Right lung (tissue), 5 donors: ENCODE data around the gene LMOD2. TPM values are rescaled to one million over a fixed set of nuclear protein-coding genes. Genes with fewer than 3 reads are reported as not detected.

ENCODE experiments used
- DNase-seq, 2 donors: peaks; one replicate each; pipeline ENCODE4 v3.0.0-alpha.2; 2013
- polyA plus RNA-seq, 5 donors: library from polyadenylated mRNA; unstranded; fragments of 120-200 nt; gene quantifications; one replicate each; pipeline versions ENCODE4 v1.2.1 to v1.2.3, GENCODE V29; 2013; ENCODE audit warnings: inconsistent platforms in 1 of 5, low replicate concordance in 1 of 5; ENCODE audit not compliant: insufficient read length in 5 of 5, insufficient read depth in 1 of 5

Gene LMOD2
- polyA plus RNA-seq, 5 donors: 0.13 to 5.5 (median 0.32) TPM; not detected in 2

DNA sequence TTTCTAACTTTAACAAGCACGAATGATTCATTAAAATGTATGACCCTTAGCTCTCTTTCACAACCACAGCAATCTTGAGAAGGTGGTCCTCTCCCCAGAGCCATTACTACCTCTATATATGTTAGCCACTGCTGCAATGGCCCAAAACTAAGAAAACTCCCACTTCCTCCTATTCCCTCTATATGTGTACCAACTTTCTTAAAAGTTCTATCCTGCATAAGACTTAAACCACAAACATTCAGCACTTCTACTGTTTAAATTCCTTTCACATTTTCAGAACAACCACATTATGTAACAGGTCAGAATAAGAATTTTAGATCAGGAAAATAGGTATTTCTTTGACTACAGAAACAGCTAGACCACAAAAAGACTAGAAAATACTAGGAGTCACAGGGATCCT is 57.0 kb downstream of the LMOD2 start:
- DNase-seq: no peak

Other genes starting within 250 kb of the LMOD2 start
- 1 to 10 TPM; 1.6 to 3.7 (median 2.9) TPM for gene IQUB, start 121.3 kb upstream of the LMOD2 start, polyA plus RNA-seq
- 100 to 1,000 TPM; 122 to 184 (median 159) TPM for gene NDUFA5, start 98.0 kb upstream of the LMOD2 start, polyA plus RNA-seq
- gene ASB15, start 54.0 kb upstream of the LMOD2 start, polyA plus RNA-seq: under 1 TPM in 1 of 5 donors, not detected in 4; 0.24 TPM
- gene WASL, start 93.1 kb downstream of the LMOD2 start, polyA plus RNA-seq: 10 to 100 TPM; 42.0 to 57.1 (median 53.1) TPM
- gene HYAL4, start 189.3 kb downstream of the LMOD2 start, polyA plus RNA-seq: under 1 TPM in 3 of 5 donors, not detected in 2; 0.04 to 0.93 (median 0.05) TPM